ENCODE data around the gene PIP4K2B.

DNA sequence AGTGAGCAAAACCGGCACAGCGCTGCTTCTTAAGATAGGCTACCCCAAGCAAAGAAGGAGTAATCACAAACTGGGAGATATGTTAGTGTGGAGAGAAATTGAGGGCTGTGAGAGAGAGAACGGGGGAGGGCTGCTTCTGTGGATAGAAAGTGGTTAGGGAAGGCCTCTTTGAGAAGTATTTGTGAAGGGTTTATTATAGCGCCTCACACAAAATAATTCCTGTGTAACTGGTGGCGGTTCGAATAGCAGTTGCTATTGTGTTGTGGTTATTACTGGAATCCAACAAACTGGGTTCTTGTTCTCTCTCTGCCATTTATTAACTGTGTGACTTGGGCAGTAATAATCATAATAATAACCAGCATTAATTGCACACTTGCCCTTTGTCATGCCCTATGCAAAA is 78.4 kb downstream of the PIP4K2B start:
- TF ChIP-seq POLR2A (IDR thresholded peaks at IDR 0.05) (no peak), CTCF (IDR thresholded peaks at IDR 0.05) (no peak), POLR2AphosphoS5 (IDR thresholded peaks at IDR 0.05) (no peak)

Data from sigmoid colon (tissue), 4 donors.